PFSK-1 (cell line): Measurements from ENCODE around the gene LMBRD1.

ENCODE experiments used
- FOXP2 ChIP-seq: optimal IDR thresholded peaks from 2 replicates; pipeline ENCODE3; 2011; ENCODE audit warnings: borderline replicate concordance, control low read depth, inconsistent platforms; ENCODE audit not compliant: insufficient read depth; ENCODE audit errors: extremely low read length, extremely low read depth
- POLR2AphosphoS5 ChIP-seq: IDR thresholded peaks from 2 replicates; pipeline ENCODE4 v1.6.1; 2012; ENCODE audit warnings: low read depth, mild to moderate bottlenecking, control low read depth, low read length, moderate library complexity
- REST ChIP-seq, 2 experiments: IDR thresholded peaks; 2 replicates each; pipeline versions ENCODE4 v1.6.1 to v1.8.0; 2011 to 2012; ENCODE audit warnings: low read depth in 2 of 2, low read length in 2 of 2, control low read depth in 1 of 2, inconsistent platforms in 1 of 2, mild to moderate bottlenecking in 1 of 2, moderate library complexity in 1 of 2; ENCODE audit not compliant: insufficient read depth in 1 of 2
- SIN3A ChIP-seq: IDR thresholded peaks from 2 replicates; pipeline ENCODE4 v1.6.1; 2012; ENCODE audit warnings: mild to moderate bottlenecking, low read length, moderate library complexity, borderline replicate concordance; ENCODE audit not compliant: insufficient read depth
- TAF1 ChIP-seq: IDR thresholded peaks from 2 replicates; pipeline ENCODE4 v1.6.1; 2012; ENCODE audit warnings: low read length, control low read depth, borderline replicate concordance; ENCODE audit not compliant: insufficient read depth

DNA sequence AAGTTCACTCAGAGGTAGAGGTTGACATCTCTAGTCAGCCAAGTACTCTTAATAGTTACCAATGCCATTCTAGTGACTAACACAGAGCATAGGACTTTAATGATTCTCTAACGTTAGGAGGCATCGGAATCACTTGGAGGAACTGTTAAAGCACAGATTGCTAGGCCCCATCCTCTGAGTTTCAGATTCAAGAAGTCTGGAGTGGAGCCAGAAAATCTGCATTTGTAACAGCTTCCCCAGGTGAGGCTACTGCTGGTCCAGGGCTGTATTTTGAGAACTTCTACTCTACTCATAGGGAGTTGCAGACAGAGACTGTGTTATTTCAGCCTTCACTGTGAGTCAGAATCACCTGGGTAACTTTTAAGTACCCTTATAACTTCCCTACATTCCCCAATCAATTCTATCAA, 5.7 kb downstream of the LMBRD1 start:
- TF ChIP-seq FOXP2 (no peak), REST (IDR thresholded peaks at IDR 0.05; ENCODE audit: insufficient read depth in 1 of 2, low read depth in 2 of 2, low read length in 2 of 2) (no peak), POLR2AphosphoS5 (no peak), TAF1 (no peak), SIN3A (no peak)
